Lower leg skin (tissue), 3 donors: ENCODE results near the gene HTR3E.
"Not testable (repeated sequence)": the region's sequence is repeated elsewhere in the genome, so short reads cannot be mapped to it uniquely, and the experiment has no call there.

Experiments used
- CTCF ChIP-seq, 3 donors: fragments of 450-650 bp; IDR thresholded peaks; one replicate each; pipeline ENCODE4 v1.5.1; 2016; ENCODE audit warnings: antibody characterized with exemption in 3 of 3, mild to moderate bottlenecking in 3 of 3, moderate library complexity in 2 of 3
- POLR2A ChIP-seq, 2 donors: fragments of 450-650 bp; IDR thresholded peaks; one replicate each; pipeline ENCODE4 v1.6.1; 2016 to 2017; ENCODE audit warnings: antibody characterized with exemption in 2 of 2, mild to moderate bottlenecking in 1 of 2, moderate library complexity in 1 of 2

DNA sequence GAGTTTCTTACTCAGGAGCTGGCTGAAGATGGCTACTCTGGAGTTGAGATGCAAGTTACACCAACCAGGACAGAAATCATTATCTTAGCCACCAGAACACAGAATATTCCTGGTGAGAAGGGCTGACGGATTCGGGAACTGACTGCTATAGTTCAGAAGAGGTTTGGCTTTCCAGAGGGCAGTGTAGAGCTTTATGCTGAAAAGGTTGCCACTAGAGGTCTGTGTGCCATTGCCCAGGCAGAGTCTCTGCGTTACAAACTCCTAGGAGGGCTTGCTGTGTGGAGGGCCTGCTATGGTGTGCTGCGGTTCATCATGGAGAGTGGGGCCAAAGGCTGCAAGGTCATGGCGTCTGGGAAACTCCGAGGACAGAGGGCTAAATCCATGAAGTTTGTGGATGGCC, 52.9 kb downstream of the HTR3E start:
- TF ChIP-seq CTCF, POLR2A (IDR thresholded peaks at IDR 0.05): not testable (repeated sequence)
